A549 (cell line): Measurements from ENCODE around the gene EID2. TPM values are rescaled to one million over a fixed set of nuclear protein-coding genes. Genes with fewer than 3 reads are reported as not detected.

ENCODE experiments used
- ATAC-seq, 2 experiments: fragments of 200-7000 bp in 1 of 2; fragments of >200 bp in 1 of 2; cut with Nextera tagmentation in 1 of 2; cut with Tn5 transposase in 1 of 2; 3 replicates each; pipeline versions ENCODE4 v1.8.0 to v1.9.1; 2018 to 2020; ENCODE audit warnings: mild to moderate bottlenecking in 1 of 2, moderate library complexity in 1 of 2
- CTCF ChIA-PET: fragments of 300-600 bp; sonication (Branson Sonifier 250); formaldehyde crosslinking; extraction: SDS; loops from one replicate; lab custom pipeline; 2021; ENCODE audit warnings: antibody characterized with exemption, inconsistent platforms; lab: Yijun Ruan, JAX
- POLR2A ChIA-PET: fragments of 350-600 bp; formaldehyde crosslinking; extraction: SDS; loops from one replicate; lab custom pipeline; 2021; ENCODE audit warnings: antibody characterized with exemption, inconsistent platforms; lab: Yijun Ruan, JAX
- DNase-seq, 2 experiments: peaks; one replicate each; pipeline versions ENCODE4 v3.0.0 to v3.0.0-alpha.2; 2011 to 2016; ENCODE audit warnings: low read depth in 1 of 2, low spot score in 1 of 2
- FAIRE-seq: peaks from 2 replicates; lab custom pipeline; 2011; peaks lifted over from hg19 to GRCh38; lab: Jason Lieb, UNC
- H3K27ac ChIP-seq, 2 experiments: fragments of >200 bp; sonication (Bioruptor Twin); formaldehyde crosslinking; 3 replicates each; pipeline ENCODE4 v1.5.1; 2016 to 2017
- H3K4me1 ChIP-seq: fragments of >200 bp; sonication (Bioruptor Twin); formaldehyde crosslinking; 3 replicates; pipeline ENCODE4 v1.6.1; 2016
- H3K4me2 ChIP-seq: fragments of >200 bp; sonication (Bioruptor Twin); formaldehyde crosslinking; 3 replicates; pipeline ENCODE4 v1.6.1; 2016
- H3K4me3 ChIP-seq: fragments of >200 bp; sonication (Bioruptor Twin); formaldehyde crosslinking; 3 replicates; pipeline ENCODE4 v1.5.1; 2016
- H3K9me3 ChIP-seq: fragments of >200 bp; sonication (Bioruptor Twin); formaldehyde crosslinking; 3 replicates; pipeline ENCODE4 v1.6.1; 2016
- CBX8 ChIP-seq: fragments of 200-600 bp; sonication (generic); IDR thresholded peaks from 2 replicates; pipeline ENCODE4 v1.6.1; 2016
- CEBPB ChIP-seq, 2 experiments: fragments of >200 bp in 1 of 2; sonication (Bioruptor Twin) in 1 of 2; formaldehyde crosslinking in 1 of 2; IDR thresholded peaks; 2 replicates each; pipeline ENCODE4 v1.6.1; 2012 to 2016
- EP300 ChIP-seq, 2 experiments: fragments of >200 bp; sonication (Bioruptor Twin); formaldehyde crosslinking; IDR thresholded peaks; 2 replicates in 1 of 2; 3 replicates in 1 of 2; pipeline ENCODE4 v1.6.1; 2016 to 2017
- ESRRA ChIP-seq: fragments of 150-350 bp; IDR thresholded peaks from 2 replicates; pipeline ENCODE4 v1.6.1; 2014; ENCODE audit warnings: mild to moderate bottlenecking, low read length, borderline replicate concordance
- FOSB ChIP-seq: fragments of 250-450 bp; sonication (Bioruptor Pico); IDR thresholded peaks from 2 replicates; pipeline ENCODE4 v1.5.0; 2020; ENCODE audit warnings: mild to moderate bottlenecking, moderate library complexity
- FOSL2 ChIP-seq, 2 experiments: fragments of 450-650 bp in 1 of 2; fragments of >200 bp in 1 of 2; sonication (Bioruptor Twin) in 1 of 2; formaldehyde crosslinking; IDR thresholded peaks; 2 replicates each; pipeline versions ENCODE4 v1.5.0 to v1.6.1; 2016 to 2020; ENCODE audit warnings: mild to moderate bottlenecking in 1 of 2, moderate library complexity in 1 of 2
- FOXS1 ChIP-seq: fragments of 250-450 bp; sonication (Bioruptor Pico); IDR thresholded peaks from 2 replicates; pipeline ENCODE4 v1.5.0; 2020; ENCODE audit warnings: mild to moderate bottlenecking, moderate library complexity
- GATA3 ChIP-seq: IDR thresholded peaks from 2 replicates; pipeline ENCODE4 v1.6.1; 2012; ENCODE audit warnings: borderline replicate concordance
- HOXA7 ChIP-seq: fragments of 250-450 bp; sonication (Bioruptor Pico); IDR thresholded peaks from 2 replicates; pipeline ENCODE4 v1.5.0; 2020; ENCODE audit warnings: mild to moderate bottlenecking, moderate library complexity
- JUNB ChIP-seq: fragments of >200 bp; sonication (Bioruptor Twin); formaldehyde crosslinking; IDR thresholded peaks from 2 replicates; pipeline ENCODE4 v1.6.1; 2016
- MAFK ChIP-seq: fragments of 450-650 bp; IDR thresholded peaks from 2 replicates; pipeline ENCODE4 v1.6.1; 2014; ENCODE audit not compliant: partially characterized antibody
- MAZ ChIP-seq: fragments of 150-350 bp; IDR thresholded peaks from 2 replicates; pipeline ENCODE4 v1.6.1; 2014; ENCODE audit warnings: antibody characterized with exemption, low read depth, low read length, borderline replicate concordance
- MYC ChIP-seq: IDR thresholded peaks from 2 replicates; pipeline ENCODE4 v1.6.1; 2012; ENCODE audit warnings: mild to moderate bottlenecking, inconsistent platforms, low read length, improper control_type of control experiment, borderline replicate concordance
- NFE2L2 ChIP-seq: fragments of 150-350 bp; conservative IDR thresholded peaks from 2 replicates; pipeline ENCODE4 v1.6.1; 2014; ENCODE audit warnings: low read length
- NPAS2 ChIP-seq: fragments of 250-450 bp; sonication (Bioruptor Pico); IDR thresholded peaks from 2 replicates; pipeline ENCODE4 v1.8.0; 2022; ENCODE audit warnings: mild to moderate bottlenecking, moderate library complexity, borderline replicate concordance
- PHF8 ChIP-seq: fragments of 200-600 bp; sonication (generic); IDR thresholded peaks from 2 replicates; pipeline ENCODE4 v1.6.1; 2016; ENCODE audit warnings: low read depth, mild to moderate bottlenecking, antibody characterized with exemption, moderate library complexity, borderline replicate concordance
- RAD21 ChIP-seq, 2 experiments: fragments of >200 bp in 1 of 2; sonication (Bioruptor Twin) in 1 of 2; formaldehyde crosslinking in 1 of 2; IDR thresholded peaks in 1 of 2; conservative IDR thresholded peaks in 1 of 2; 2 replicates in 1 of 2; 3 replicates in 1 of 2; pipeline ENCODE4 v1.6.1; 2012 to 2018; ENCODE audit warnings: inconsistent platforms in 1 of 2
- SMC3 ChIP-seq: fragments of >200 bp; sonication (Bioruptor Twin); formaldehyde crosslinking; IDR thresholded peaks from 3 replicates; pipeline ENCODE4 v1.6.1; 2018; ENCODE audit warnings: inconsistent platforms
- TP53 ChIP-seq: fragments of 250-450 bp; sonication (Bioruptor Pico); IDR thresholded peaks from 2 replicates; pipeline ENCODE4 v1.5.0; 2021; ENCODE audit warnings: mild to moderate bottlenecking, moderate library complexity
- ZC3H11A ChIP-seq: fragments of 450-650 bp; IDR thresholded peaks from 2 replicates; pipeline ENCODE4 v1.6.1; 2014; ENCODE audit warnings: antibody characterized with exemption, mild to moderate bottlenecking
- ZSCAN20 ChIP-seq: fragments of 250-450 bp; sonication (Bioruptor Pico); IDR thresholded peaks from 2 replicates; pipeline ENCODE4 v1.8.0; 2022; ENCODE audit warnings: mild to moderate bottlenecking, moderate library complexity
- WGBS: methylation state at CpG from one replicate; pipeline ENCODE4 v1.1.6; 2017; ENCODE audit errors: missing lambda C conversion rate; 5-methylcytosine and 5-hydroxymethylcytosine counted together
- polyA plus RNA-seq, 4 experiments: library from polyadenylated mRNA; depleted of rRNA in 3 of 4; stranded (reverse); fragments of >200 nt; fragmentation: RNase III in 1 of 4; extraction: RNeasy Plus Mini Kit Qiagen cat#74134 plus additional on column Dnase treatment in 1 of 4; gene quantifications; 2 replicates in 3 of 4; 3 replicates in 1 of 4; pipeline ENCODE4 v1.2.3, GENCODE V29; 2011 to 2017
- TF ChIP-seq, protein P1 (sequence below): fragments of >200 bp; sonication (Bioruptor Twin); formaldehyde crosslinking; IDR thresholded peaks from 3 replicates; pipeline ENCODE4 v1.6.1; 2016
- TF ChIP-seq, protein P2 (sequence below): fragments of >200 bp; sonication (Bioruptor Twin); formaldehyde crosslinking; IDR thresholded peaks from 3 replicates; pipeline ENCODE4 v1.5.1; 2016
- TF ChIP-seq, protein P3 (sequence below): IDR thresholded peaks from 2 replicates; pipeline ENCODE4 v1.6.1; 2012
- TF ChIP-seq, protein P4 (sequence below): fragments of >200 bp; sonication (Bioruptor Twin); formaldehyde crosslinking; IDR thresholded peaks from 2 replicates; pipeline ENCODE4 v1.6.1; 2016
- TF ChIP-seq, protein P5 (sequence below): fragments of 450-650 bp; IDR thresholded peaks from 2 replicates; pipeline ENCODE4 v1.6.1; 2014; ENCODE audit warnings: antibody characterized with exemption
- TF ChIP-seq, protein P6 (sequence below): fragments of 250-450 bp; sonication (Bioruptor Pico); IDR thresholded peaks from 2 replicates; pipeline ENCODE4 v1.5.0; 2021; ENCODE audit warnings: mild to moderate bottlenecking, moderate library complexity, borderline replicate concordance
- TF ChIP-seq, protein P7 (sequence below): fragments of 250-450 bp; sonication (Bioruptor Pico); IDR thresholded peaks from 2 replicates; pipeline ENCODE4 v1.5.0; 2020; ENCODE audit warnings: low read depth, mild to moderate bottlenecking, moderate library complexity
- TF ChIP-seq, protein P8 (sequence below): fragments of 150-350 bp; IDR thresholded peaks from 2 replicates; pipeline ENCODE4 v1.6.1; 2014; ENCODE audit warnings: low read depth, mild to moderate bottlenecking, low read length

The EID2 gene
- polyA plus RNA-seq, 2 of the 4 experiments (the other 2 are of a cell fraction): 26.1 to 53.0 TPM

DNA sequence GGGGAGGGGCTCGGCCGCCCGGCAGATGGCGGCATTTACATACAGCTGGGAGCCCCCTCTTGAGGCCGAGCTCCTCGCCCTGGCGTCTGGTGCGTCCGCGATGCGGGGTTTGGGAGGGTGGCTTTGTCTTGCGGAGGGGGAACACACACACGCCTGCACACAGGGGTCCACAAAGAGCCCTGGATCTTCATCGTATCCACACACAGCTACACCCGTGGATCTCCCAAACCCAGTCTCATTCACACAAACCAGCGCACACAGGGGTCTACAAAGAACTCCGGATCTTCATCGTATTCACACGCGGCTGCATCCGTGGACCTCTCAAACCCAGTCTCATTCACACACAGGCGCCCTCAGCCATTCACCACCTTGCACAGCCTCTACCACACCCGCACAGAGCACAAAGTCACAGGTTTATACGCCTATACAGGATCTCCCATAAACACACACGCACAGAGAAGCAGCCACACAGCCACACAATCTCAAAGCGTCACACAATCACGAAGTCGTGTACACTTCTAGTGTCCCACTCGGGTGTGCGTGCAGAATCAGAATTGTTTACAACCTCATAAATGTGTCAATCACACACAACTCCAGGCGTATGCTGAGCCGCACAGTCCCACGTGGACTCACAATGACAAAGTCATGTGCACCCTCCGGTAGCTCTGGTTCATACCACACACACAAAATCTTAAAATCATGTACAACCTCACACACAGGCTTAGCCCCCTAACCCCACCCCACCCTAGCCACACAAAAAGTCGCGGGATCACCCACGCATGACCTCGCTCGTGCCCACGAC lies 41.8 kb downstream of the EID2 start (continued):
- TF ChIP-seq FOSL2 (IDR thresholded peaks at IDR 0.05) (no peak), FOSL2 (CRISPR knock-in tag; IDR thresholded peaks at IDR 0.05) (no peak), HOXA7 (CRISPR knock-in tag) (no peak), ZC3H11A (no peak), MYC (0 out of 2 replicates have a peak, but pooled peaks have one; percentile 26), SMC3 (peak; percentile 58), MAFK (no peak), NPAS2 (CRISPR knock-in tag) (no peak), ZSCAN20 (CRISPR knock-in tag) (no peak), PHF8 (no peak), ESRRA (no peak), TP53 (CRISPR knock-in tag) (no peak), CEBPB (IDR thresholded peaks at IDR 0.05) (no peak), EP300 (IDR thresholded peaks at IDR 0.05) (no peak), FOSB (CRISPR knock-in tag) (no peak), MAZ (no peak), FOXS1 (no peak)
- TF ChIP-seq, protein P1, sequence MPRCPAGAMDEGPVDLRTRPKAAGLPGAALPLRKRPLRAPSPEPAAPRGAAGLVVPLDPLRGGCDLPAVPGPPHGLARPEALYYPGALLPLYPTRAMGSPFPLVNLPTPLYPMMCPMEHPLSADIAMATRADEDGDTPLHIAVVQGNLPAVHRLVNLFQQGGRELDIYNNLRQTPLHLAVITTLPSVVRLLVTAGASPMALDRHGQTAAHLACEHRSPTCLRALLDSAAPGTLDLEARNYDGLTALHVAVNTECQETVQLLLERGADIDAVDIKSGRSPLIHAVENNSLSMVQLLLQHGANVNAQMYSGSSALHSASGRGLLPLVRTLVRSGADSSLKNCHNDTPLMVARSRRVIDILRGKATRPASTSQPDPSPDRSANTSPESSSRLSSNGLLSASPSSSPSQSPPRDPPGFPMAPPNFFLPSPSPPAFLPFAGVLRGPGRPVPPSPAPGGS: no peak
- TF ChIP-seq, protein P2, sequence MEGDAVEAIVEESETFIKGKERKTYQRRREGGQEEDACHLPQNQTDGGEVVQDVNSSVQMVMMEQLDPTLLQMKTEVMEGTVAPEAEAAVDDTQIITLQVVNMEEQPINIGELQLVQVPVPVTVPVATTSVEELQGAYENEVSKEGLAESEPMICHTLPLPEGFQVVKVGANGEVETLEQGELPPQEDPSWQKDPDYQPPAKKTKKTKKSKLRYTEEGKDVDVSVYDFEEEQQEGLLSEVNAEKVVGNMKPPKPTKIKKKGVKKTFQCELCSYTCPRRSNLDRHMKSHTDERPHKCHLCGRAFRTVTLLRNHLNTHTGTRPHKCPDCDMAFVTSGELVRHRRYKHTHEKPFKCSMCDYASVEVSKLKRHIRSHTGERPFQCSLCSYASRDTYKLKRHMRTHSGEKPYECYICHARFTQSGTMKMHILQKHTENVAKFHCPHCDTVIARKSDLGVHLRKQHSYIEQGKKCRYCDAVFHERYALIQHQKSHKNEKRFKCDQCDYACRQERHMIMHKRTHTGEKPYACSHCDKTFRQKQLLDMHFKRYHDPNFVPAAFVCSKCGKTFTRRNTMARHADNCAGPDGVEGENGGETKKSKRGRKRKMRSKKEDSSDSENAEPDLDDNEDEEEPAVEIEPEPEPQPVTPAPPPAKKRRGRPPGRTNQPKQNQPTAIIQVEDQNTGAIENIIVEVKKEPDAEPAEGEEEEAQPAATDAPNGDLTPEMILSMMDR: peak; percentile 69
- TF ChIP-seq, protein P3, sequence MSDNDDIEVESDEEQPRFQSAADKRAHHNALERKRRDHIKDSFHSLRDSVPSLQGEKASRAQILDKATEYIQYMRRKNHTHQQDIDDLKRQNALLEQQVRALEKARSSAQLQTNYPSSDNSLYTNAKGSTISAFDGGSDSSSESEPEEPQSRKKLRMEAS: peak; percentile 48; the same call in 1 of the 2 replicates
- TF ChIP-seq, protein P4, sequence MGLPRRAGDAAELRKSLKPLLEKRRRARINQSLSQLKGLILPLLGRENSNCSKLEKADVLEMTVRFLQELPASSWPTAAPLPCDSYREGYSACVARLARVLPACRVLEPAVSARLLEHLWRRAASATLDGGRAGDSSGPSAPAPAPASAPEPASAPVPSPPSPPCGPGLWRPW: no peak
- TF ChIP-seq, protein P5, sequence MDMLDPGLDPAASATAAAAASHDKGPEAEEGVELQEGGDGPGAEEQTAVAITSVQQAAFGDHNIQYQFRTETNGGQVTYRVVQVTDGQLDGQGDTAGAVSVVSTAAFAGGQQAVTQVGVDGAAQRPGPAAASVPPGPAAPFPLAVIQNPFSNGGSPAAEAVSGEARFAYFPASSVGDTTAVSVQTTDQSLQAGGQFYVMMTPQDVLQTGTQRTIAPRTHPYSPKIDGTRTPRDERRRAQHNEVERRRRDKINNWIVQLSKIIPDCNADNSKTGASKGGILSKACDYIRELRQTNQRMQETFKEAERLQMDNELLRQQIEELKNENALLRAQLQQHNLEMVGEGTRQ: peak; percentile 34; the same call in 1 of the 2 replicates

DNA sequence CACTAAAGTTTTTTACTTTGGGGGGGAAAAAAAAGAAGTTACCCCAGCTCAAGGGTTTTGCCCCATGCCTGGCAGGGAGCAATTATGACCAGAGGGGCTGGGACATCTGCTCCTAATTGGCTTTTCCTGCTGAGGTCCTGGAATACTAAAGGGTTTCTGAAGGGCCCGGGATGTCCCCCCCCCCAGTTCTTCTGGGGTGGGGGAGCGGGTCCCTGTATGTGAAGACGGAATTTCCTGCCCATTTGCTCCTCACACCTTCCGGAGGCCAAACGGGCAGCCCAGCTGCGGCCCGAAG lies 42.3 kb downstream of the EID2 start:
- H3K4me2 ChIP-seq: peak overlapping the region; percentile 92
- ChIA-PET CTCF (interaction anchor here (0.5 to 15.8 kb wide), 21 partner anchors 8 to 1150 kb away, joined by 3 to 305 read pairs (median 6); partner anchors contain the start of genes EID2, EID2B, RPS16 and SELENOV), POLR2A (interaction anchor here (0.9 to 1.4 kb wide), 4 partner anchors 17 to 62 kb away, joined by 3 to 11 read pairs (median 7); partner anchors contain the start of genes RPS16, SUPT5H and TIMM50)
- peak overlapping the region; percentile 10 to 51; a peak in 4 of 6 replicates for H3K27ac ChIP-seq
- DNase-seq: no peak
- FAIRE-seq: no peak
- peak in 1 of 2 experiments; percentile 1; a peak in 2 of 6 replicates for ATAC-seq
- peak overlapping the region; percentile 32 for H3K4me3 ChIP-seq
- peaks cover 22% of the 10 kb centered on the region for H3K4me1 ChIP-seq
- no peaks in the 10 kb centered on the region for H3K9me3 ChIP-seq
- 2% methylated on average over 7 of the region's 7 CpGs for WGBS
- TF ChIP-seq RAD21 (conservative IDR thresholded peaks at IDR 0.05 in 1 of 2, IDR thresholded peaks at IDR 0.05 in 1 of 2) (no peak), MAZ (no peak), NFE2L2 (no peak), GATA3 (no peak), CBX8 (no peak), JUNB (no peak), PHF8 (no peak)
- TF ChIP-seq, protein P6, sequence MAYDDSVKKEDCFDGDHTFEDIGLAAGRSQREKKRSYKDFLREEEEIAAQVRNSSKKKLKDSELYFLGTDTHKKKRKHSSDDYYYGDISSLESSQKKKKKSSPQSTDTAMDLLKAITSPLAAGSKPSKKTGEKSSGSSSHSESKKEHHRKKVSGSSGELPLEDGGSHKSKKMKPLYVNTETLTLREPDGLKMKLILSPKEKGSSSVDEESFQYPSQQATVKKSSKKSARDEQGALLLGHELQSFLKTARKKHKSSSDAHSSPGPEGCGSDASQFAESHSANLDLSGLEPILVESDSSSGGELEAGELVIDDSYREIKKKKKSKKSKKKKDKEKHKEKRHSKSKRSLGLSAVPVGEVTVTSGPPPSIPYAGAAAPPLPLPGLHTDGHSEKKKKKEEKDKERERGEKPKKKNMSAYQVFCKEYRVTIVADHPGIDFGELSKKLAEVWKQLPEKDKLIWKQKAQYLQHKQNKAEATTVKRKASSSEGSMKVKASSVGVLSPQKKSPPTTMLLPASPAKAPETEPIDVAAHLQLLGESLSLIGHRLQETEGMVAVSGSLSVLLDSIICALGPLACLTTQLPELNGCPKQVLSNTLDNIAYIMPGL: no peak
- TF ChIP-seq, protein P7, sequence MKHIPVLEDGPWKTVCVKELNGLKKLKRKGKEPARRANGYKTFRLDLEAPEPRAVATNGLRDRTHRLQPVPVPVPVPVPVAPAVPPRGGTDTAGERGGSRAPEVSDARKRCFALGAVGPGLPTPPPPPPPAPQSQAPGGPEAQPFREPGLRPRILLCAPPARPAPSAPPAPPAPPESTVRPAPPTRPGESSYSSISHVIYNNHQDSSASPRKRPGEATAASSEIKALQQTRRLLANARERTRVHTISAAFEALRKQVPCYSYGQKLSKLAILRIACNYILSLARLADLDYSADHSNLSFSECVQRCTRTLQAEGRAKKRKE (CRISPR knock-in tag): no peak
- TF ChIP-seq, protein P8, sequence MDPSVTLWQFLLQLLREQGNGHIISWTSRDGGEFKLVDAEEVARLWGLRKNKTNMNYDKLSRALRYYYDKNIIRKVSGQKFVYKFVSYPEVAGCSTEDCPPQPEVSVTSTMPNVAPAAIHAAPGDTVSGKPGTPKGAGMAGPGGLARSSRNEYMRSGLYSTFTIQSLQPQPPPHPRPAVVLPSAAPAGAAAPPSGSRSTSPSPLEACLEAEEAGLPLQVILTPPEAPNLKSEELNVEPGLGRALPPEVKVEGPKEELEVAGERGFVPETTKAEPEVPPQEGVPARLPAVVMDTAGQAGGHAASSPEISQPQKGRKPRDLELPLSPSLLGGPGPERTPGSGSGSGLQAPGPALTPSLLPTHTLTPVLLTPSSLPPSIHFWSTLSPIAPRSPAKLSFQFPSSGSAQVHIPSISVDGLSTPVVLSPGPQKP: no peak
